ENCODE results near the gene CFAP69.

The CFAP69 gene

DNA sequence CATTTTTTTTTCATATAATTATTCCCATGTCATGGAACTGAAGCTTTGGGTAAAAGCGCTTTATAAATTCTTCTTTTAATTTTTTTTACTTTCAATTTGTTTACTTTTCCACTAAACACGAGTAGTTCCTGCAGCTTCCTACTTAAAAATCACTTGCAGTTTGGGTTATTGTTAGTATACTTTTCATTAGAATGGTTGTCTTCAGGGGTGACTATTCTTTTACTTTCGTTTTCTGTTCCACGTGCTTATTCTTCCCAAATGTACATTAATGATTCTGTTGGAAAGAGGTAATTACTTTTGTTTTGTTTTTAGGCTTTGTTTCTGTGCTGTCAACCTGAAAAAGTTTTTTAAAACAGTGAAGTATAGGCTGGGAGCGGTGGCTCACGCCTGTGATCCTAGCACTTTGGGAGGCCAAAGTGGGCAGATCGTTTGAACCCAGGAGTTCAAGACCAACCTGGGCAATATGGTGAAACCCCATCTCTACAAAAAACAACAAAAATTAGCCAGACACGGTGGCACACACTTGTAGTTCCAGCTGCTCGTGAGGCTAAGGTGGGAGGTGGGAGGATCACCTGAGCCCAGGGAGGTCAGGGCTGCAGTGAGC lies 5.2 kb upstream of the CFAP69 start:
- no peak overlapping the region for H3K4me3 ChIP-seq (ENCODE audit: low read depth, low read length)
- no peak for DNase-seq (ENCODE audit: low read depth)
- TF ChIP-seq, protein P1, sequence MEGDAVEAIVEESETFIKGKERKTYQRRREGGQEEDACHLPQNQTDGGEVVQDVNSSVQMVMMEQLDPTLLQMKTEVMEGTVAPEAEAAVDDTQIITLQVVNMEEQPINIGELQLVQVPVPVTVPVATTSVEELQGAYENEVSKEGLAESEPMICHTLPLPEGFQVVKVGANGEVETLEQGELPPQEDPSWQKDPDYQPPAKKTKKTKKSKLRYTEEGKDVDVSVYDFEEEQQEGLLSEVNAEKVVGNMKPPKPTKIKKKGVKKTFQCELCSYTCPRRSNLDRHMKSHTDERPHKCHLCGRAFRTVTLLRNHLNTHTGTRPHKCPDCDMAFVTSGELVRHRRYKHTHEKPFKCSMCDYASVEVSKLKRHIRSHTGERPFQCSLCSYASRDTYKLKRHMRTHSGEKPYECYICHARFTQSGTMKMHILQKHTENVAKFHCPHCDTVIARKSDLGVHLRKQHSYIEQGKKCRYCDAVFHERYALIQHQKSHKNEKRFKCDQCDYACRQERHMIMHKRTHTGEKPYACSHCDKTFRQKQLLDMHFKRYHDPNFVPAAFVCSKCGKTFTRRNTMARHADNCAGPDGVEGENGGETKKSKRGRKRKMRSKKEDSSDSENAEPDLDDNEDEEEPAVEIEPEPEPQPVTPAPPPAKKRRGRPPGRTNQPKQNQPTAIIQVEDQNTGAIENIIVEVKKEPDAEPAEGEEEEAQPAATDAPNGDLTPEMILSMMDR (conservative IDR thresholded peaks at IDR 0.05; ENCODE audit: low read depth, low read length): no peak

DNA sequence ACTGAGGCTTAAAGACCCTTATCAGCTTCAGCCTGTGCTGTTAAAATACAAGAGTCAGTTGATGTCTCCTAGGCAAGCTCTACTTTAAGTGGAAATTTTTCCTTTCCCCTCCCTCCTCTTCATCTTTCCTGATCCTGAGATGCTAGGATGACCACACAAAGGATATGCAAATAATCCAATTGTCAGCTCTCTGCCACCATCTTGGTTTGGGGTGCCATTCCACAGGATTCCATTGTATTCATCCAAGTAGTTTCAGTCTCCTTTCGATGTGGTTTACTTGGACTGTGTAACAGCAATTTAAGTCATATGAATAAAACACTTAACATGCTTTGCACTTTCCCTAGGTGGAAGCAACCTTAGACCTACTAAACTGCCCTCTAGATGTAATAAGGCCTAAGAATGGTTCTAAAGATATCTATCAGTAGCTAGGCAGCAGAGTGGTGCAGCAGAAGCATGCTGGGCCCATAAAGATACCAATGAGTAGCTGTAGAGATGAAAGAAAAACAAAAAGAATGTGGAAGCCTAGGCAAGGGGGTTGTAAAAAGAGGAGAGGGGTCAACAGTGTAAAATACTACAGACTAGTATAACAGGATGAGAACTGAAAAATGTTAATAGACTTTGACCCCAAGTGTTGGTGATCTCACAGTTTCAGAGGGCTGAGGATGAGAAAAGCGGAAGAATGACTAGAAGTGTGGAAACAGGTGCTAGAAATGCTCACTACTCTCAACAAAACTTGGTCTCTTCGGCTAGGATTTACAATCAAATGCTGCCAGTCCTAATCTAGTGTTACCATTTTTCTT lies 2.4 kb upstream of the CFAP69 start:
- no peak for DNase-seq (ENCODE audit: low read depth)
- no peak overlapping the region for H3K4me3 ChIP-seq (ENCODE audit: low read depth, low read length)
- TF ChIP-seq, protein P1 (conservative IDR thresholded peaks at IDR 0.05; ENCODE audit: low read depth, low read length): no peak

DNA sequence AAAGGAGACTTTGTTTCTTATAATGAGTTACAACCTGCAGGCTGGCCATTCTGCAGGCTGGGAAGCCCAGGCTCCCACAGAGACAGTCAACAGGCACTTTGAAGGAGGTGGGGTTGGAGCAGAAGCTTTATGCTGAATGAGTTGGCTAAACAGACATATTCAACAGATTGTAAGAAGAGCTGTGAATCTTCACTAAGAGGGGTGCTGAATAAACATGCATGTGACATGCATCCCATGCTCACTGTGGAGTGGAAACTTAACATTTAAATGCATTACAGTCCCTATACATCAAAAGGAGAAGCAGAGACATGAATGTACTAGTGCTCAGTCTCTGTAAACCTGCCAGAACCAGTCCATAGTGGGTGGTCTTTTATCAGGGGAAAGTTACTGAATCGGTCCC lies 1.4 kb upstream of the CFAP69 start:
- DNase-seq (ENCODE audit: low read depth): no peak
- TF ChIP-seq, protein P1 (conservative IDR thresholded peaks at IDR 0.05; ENCODE audit: low read depth, low read length): no peak
- H3K4me3 ChIP-seq (ENCODE audit: low read depth, low read length): no peak overlapping the region

DNA sequence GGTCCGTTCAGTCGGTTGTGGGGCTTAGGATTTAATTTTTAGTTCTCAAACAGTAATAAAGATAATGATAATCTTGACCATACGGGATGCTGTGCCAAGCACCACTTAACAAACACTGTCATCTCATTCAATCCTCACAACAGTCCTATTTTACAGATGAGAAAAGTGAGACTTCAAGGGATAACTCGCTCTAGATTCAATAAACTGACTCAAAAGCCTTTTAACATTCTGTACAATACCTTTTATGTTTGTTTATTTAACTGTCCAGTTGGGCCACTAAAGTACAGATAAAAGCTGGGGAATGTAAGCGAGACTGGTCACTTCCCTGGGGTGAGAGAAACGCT lies 437 bp upstream of the CFAP69 start:
- peak overlapping the region; percentile 93 for H3K4me3 ChIP-seq (ENCODE audit: low read depth, low read length)
- no peak for DNase-seq (ENCODE audit: low read depth)
- TF ChIP-seq, protein P1 (conservative IDR thresholded peaks at IDR 0.05; ENCODE audit: low read depth, low read length): no peak

DNA sequence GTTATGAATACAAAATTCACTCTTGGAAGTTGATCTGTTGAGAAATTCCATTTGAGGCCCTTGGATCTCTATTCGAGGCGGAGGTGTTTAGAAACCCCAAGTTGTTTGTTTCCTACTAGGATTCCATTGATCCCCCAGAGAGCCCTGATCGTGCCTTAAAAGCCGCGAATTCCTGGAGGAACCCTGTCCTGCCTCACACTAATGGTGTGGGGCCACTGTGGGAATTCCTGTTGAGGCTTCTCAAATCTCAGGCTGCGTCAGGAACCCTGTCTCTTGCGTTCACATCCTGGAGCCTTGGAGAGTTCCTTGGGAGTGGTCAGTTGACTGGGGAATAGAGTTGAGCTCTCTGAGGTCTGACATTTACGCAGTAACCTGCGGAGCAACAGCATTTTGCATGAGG lies 1.2 kb downstream of the CFAP69 start:
- peak overlapping the region; percentile 15 for H3K4me3 ChIP-seq (ENCODE audit: low read depth, low read length)
- DNase-seq (ENCODE audit: low read depth): no peak
- TF ChIP-seq, protein P1 (conservative IDR thresholded peaks at IDR 0.05; ENCODE audit: low read depth, low read length): no peak

DNA sequence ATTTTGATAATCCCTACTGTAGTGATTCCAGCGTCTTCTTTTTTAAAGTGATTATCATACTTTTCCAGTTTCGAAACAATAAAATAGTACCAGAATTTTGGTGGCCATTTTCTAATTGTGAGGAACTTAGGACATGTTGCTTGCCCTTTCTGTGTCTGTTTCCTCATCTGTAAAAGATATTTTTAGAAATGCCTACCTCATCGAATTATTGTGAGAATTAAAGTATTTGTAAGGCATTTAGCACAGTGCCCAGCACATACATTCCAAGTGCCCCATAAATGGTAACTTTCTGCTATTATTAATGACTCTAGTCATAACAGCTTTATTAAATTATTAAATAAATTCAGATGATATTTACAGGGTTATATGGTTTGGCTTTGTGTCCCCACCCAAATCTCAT lies 3.7 kb downstream of the CFAP69 start:
- no peak for DNase-seq (ENCODE audit: low read depth)
- TF ChIP-seq, protein P1 (conservative IDR thresholded peaks at IDR 0.05; ENCODE audit: low read depth, low read length): no peak
- H3K4me3 ChIP-seq (ENCODE audit: low read depth, low read length): no peak overlapping the region

All from choroid plexus epithelial cell (primary cell).